H1 (cell line): Measurements from ENCODE around the gene ZNF697. TPM values are rescaled to one million over a fixed set of nuclear protein-coding genes. Genes with fewer than 3 reads are reported as not detected.

Source experiments
- CTCF ChIA-PET: fragments of 300-600 bp; sonication (Branson Sonifier 250); formaldehyde crosslinking; loops from one replicate; lab custom pipeline; 2021; ENCODE audit not compliant: partially characterized antibody; lab: Charles Lee
- POLR2A ChIA-PET: fragments of 300-600 bp; sonication (Branson Sonifier 250); formaldehyde crosslinking; loops from one replicate; lab custom pipeline; 2021; ENCODE audit warnings: inconsistent platforms; ENCODE audit not compliant: partially characterized antibody; lab: Charles Lee
- DNase-seq, 2 experiments: peaks; one replicate each; pipeline versions ENCODE4 v3.0.0 to v3.0.0-alpha.2; 2010 to 2022; ENCODE audit warnings: low spot score in 2 of 2, low read depth in 1 of 2, mixed read lengths in 1 of 2
- FAIRE-seq: peaks from 2 replicates; lab custom pipeline; 2011; peaks lifted over from hg19 to GRCh38; lab: Jason Lieb, UNC
- H2AFZ ChIP-seq: 2 replicates; pipeline ENCODE4 v1.8.1; 2012; ENCODE audit warnings: low read length, inconsistent platforms
- H2AK5ac ChIP-seq: 2 replicates; pipeline ENCODE4 v1.6.1; 2013; ENCODE audit warnings: low read depth, low read length
- H2BK120ac ChIP-seq: replicated peaks from 2 replicates; pipeline ENCODE3; 2013; ENCODE audit warnings: low read depth, low read length, inconsistent platforms
- H2BK12ac ChIP-seq: 2 replicates; pipeline ENCODE4 v1.6.1; 2013; ENCODE audit warnings: low read depth, low read length
- H2BK15ac ChIP-seq: 2 replicates; pipeline ENCODE4 v1.6.1; 2013; ENCODE audit warnings: low read length
- H2BK20ac ChIP-seq: 2 replicates; pipeline ENCODE4 v1.6.1; 2013; ENCODE audit warnings: low read length
- H2BK5ac ChIP-seq: 2 replicates; pipeline ENCODE4 v1.6.1; 2013; ENCODE audit warnings: low read depth, low read length
- H3K14ac ChIP-seq: 2 replicates; pipeline ENCODE4 v1.6.1; 2013; ENCODE audit warnings: inconsistent platforms; ENCODE audit not compliant: insufficient read length
- H3K18ac ChIP-seq: 2 replicates; pipeline ENCODE4 v1.6.1; 2013; ENCODE audit warnings: low read length; ENCODE audit errors: extremely low read depth
- H3K23ac ChIP-seq: 2 replicates; pipeline ENCODE4 v1.6.1; 2013; ENCODE audit warnings: inconsistent platforms; ENCODE audit not compliant: insufficient read length
- H3K23me2 ChIP-seq: 2 replicates; pipeline ENCODE4 v1.6.1; 2013; ENCODE audit warnings: low read depth, low read length
- H3K27ac ChIP-seq: 2 replicates; pipeline ENCODE4 v1.6.1; 2011; ENCODE audit warnings: low read depth, low read length, inconsistent platforms
- H3K27me3 ChIP-seq, 4 experiments: replicated peaks in 1 of 4; 1 replicate in 1 of 4; 2 replicates in 3 of 4; pipeline versions ENCODE4 v1.6.1 to v1.8.1; 2011 to 2013; ENCODE audit warnings: low read length in 3 of 4, mild to moderate bottlenecking in 3 of 4, inconsistent platforms in 2 of 4, mixed read lengths in 2 of 4, moderate library complexity in 1 of 4; ENCODE audit not compliant: control insufficient read depth in 3 of 4, insufficient read depth in 3 of 4; ENCODE audit errors: extremely low read depth in 1 of 4
- H3K36me3 ChIP-seq, 4 experiments: 2 replicates each; pipeline versions ENCODE4 v1.6.1 to v1.8.1; 2011 to 2013; ENCODE audit warnings: mild to moderate bottlenecking in 4 of 4, low read length in 3 of 4, moderate library complexity in 2 of 4, control low read depth in 1 of 4, inconsistent platforms in 1 of 4; ENCODE audit not compliant: insufficient read depth in 4 of 4, control insufficient read depth in 2 of 4
- H3K4ac ChIP-seq: replicated peaks from 2 replicates; pipeline ENCODE3; 2013; ENCODE audit warnings: low read length, low read depth, mixed read lengths, inconsistent platforms; ENCODE audit not compliant: insufficient read length
- H3K4me1 ChIP-seq, 4 experiments: replicated peaks in 1 of 4; 1 replicate in 1 of 4; 2 replicates in 3 of 4; pipeline versions ENCODE4 v1.6.1 to v1.8.1; 2011 to 2013; ENCODE audit warnings: low read length in 3 of 4, inconsistent platforms in 2 of 4, mixed read lengths in 1 of 4; ENCODE audit not compliant: insufficient read depth in 4 of 4, control insufficient read depth in 3 of 4
- H3K4me2 ChIP-seq, 2 experiments: 2 replicates each; pipeline versions ENCODE4 v1.6.1 to v1.8.1; 2011 to 2013; ENCODE audit warnings: low read depth in 2 of 2, low read length in 2 of 2, control low read depth in 1 of 2, inconsistent platforms in 1 of 2, mild to moderate bottlenecking in 1 of 2; ENCODE audit not compliant: insufficient read depth in 1 of 2
- H3K4me3 ChIP-seq, 4 experiments: fragments of 200-600, 300-600 bp in 1 of 4; sonication (generic), shearing (Covaris generic), sonication (Bioruptor Twin) in 1 of 4; 2 replicates each; pipeline versions ENCODE4 v1.5.1 to v1.8.1; 2011 to 2016; ENCODE audit warnings: low read length in 4 of 4, low read depth in 3 of 4, control low read depth in 2 of 4, inconsistent platforms in 2 of 4, mild to moderate bottlenecking in 2 of 4, mixed read lengths in 1 of 4, moderate library complexity in 1 of 4; ENCODE audit not compliant: insufficient read depth in 2 of 4; ENCODE audit errors: extremely low read depth in 1 of 4
- H3K56ac ChIP-seq: replicated peaks from 2 replicates; pipeline ENCODE3; 2013; ENCODE audit warnings: low read depth, mild to moderate bottlenecking, mixed read lengths, low read length, inconsistent platforms; ENCODE audit not compliant: insufficient read length
- H3K79me1 ChIP-seq: 2 replicates; pipeline ENCODE4 v1.6.1; 2013; ENCODE audit warnings: low read depth, low read length, control low read depth
- H3K79me2 ChIP-seq, 2 experiments: 2 replicates each; pipeline versions ENCODE4 v1.6.1 to v1.8.1; 2012 to 2013; ENCODE audit warnings: low read length in 2 of 2, mild to moderate bottlenecking in 2 of 2, inconsistent platforms in 1 of 2; ENCODE audit not compliant: insufficient read depth in 2 of 2, control insufficient read depth in 1 of 2
- H3K9ac ChIP-seq, 4 experiments: replicated peaks in 1 of 4; 1 replicate in 1 of 4; 2 replicates in 3 of 4; pipeline versions ENCODE4 v1.6.1 to v1.8.1; 2011 to 2013; ENCODE audit warnings: low read depth in 3 of 4, low read length in 3 of 4, control low read depth in 2 of 4, mild to moderate bottlenecking in 2 of 4, moderate library complexity in 2 of 4, inconsistent platforms in 1 of 4; ENCODE audit errors: extremely low read depth in 1 of 4
- H3K9me3 ChIP-seq, 2 experiments: 2 replicates each; pipeline versions ENCODE4 v1.6.1 to v1.8.1; 2012 to 2013; ENCODE audit warnings: mild to moderate bottlenecking in 2 of 2, moderate library complexity in 2 of 2, control low read depth in 1 of 2, inconsistent platforms in 1 of 2, low read depth in 1 of 2, low read length in 1 of 2, mixed read lengths in 1 of 2; ENCODE audit not compliant: insufficient read depth in 2 of 2
- H4K20me1 ChIP-seq, 2 experiments: replicated peaks in 1 of 2; 2 replicates each; pipeline versions ENCODE3 to v1.8.1; 2011 to 2013; ENCODE audit warnings: inconsistent platforms in 2 of 2, low read length in 2 of 2, mild to moderate bottlenecking in 1 of 2; ENCODE audit not compliant: insufficient read depth in 2 of 2, control insufficient read depth in 1 of 2
- H4K5ac ChIP-seq: 2 replicates; pipeline ENCODE4 v1.6.1; 2013; ENCODE audit warnings: low read length, low read depth, mixed read lengths, inconsistent platforms; ENCODE audit not compliant: insufficient read length
- H4K8ac ChIP-seq: 2 replicates; pipeline ENCODE4 v1.8.0; 2013; ENCODE audit warnings: mild to moderate bottlenecking, moderate library complexity, low read length, inconsistent platforms; ENCODE audit not compliant: insufficient read depth; ENCODE audit errors: extremely low read depth
- H4K91ac ChIP-seq: replicated peaks from 2 replicates; pipeline ENCODE3; 2013; ENCODE audit warnings: low read length, mixed read lengths, inconsistent platforms; ENCODE audit not compliant: insufficient read length
- ASH2L ChIP-seq: fragments of 200-600, 300-600 bp; sonication (generic); IDR thresholded peaks from one replicate; pipeline ENCODE4 v1.7.1; 2017; ENCODE audit warnings: low read length
- CBX5 ChIP-seq: fragments of 300-800, 300-1000 bp; sonication (generic); IDR thresholded peaks from 2 replicates; pipeline ENCODE4 v1.7.1; 2016; ENCODE audit warnings: antibody characterized with exemption, low read length, low read depth
- CEBPB ChIP-seq: IDR thresholded peaks from 2 replicates; pipeline ENCODE4 v1.6.1; 2012; ENCODE audit warnings: low read depth, low read length
- E2F6 ChIP-seq: IDR thresholded peaks from 2 replicates; pipeline ENCODE4 v1.6.1; 2012; ENCODE audit warnings: inconsistent platforms
- FOSL1 ChIP-seq: IDR thresholded peaks from 2 replicates; pipeline ENCODE4 v1.6.1; 2011; ENCODE audit warnings: mild to moderate bottlenecking, low read depth, low read length, moderate library complexity; ENCODE audit not compliant: insufficient read depth
- JUN ChIP-seq: IDR thresholded peaks from 2 replicates; pipeline ENCODE4 v1.6.1; 2011; ENCODE audit warnings: low read depth, mild to moderate bottlenecking, improper control_type of control experiment, low read length
- MAX ChIP-seq: IDR thresholded peaks from 2 replicates; pipeline ENCODE4 v1.6.1; 2012; ENCODE audit warnings: inconsistent platforms
- NRF1 ChIP-seq: IDR thresholded peaks from 2 replicates; pipeline ENCODE4 v1.6.1; 2011; ENCODE audit warnings: mild to moderate bottlenecking, low read depth, low read length, improper control_type of control experiment
- PHF8 ChIP-seq: fragments of 200-600 bp; sonication (generic); conservative IDR thresholded peaks from 2 replicates; pipeline ENCODE4 v1.7.1; 2012; ENCODE audit warnings: low read depth, mild to moderate bottlenecking, inconsistent platforms, low read length, moderate library complexity
- POLR2AphosphoS5 ChIP-seq: IDR thresholded peaks from 2 replicates; pipeline ENCODE4 v1.6.1; 2011; ENCODE audit warnings: low read depth, low read length
- RBBP5 ChIP-seq: IDR thresholded peaks from 2 replicates; pipeline ENCODE4 v1.7.1; 2012; ENCODE audit warnings: low read depth, mild to moderate bottlenecking, inconsistent platforms, low read length, moderate library complexity, borderline replicate concordance
- SRF ChIP-seq: IDR thresholded peaks from 2 replicates; pipeline ENCODE4 v1.6.1; 2011; ENCODE audit warnings: mild to moderate bottlenecking, low read depth, low read length, moderate library complexity
- TEAD4 ChIP-seq: IDR thresholded peaks from 2 replicates; pipeline ENCODE4 v1.6.1; 2012; ENCODE audit warnings: low read depth, low read length, inconsistent platforms, mixed read lengths
- WGBS, 2 experiments: shearing (Covaris generic) in 1 of 2; methylation state at CpG; one replicate each; pipeline versions ENCODE4 v1.1.6 to v1.1.7; 2013 to 2015; ENCODE audit warnings: low lambda C conversion rate in 2 of 2, mixed read lengths in 2 of 2, inconsistent platforms in 1 of 2, low coverage in 1 of 2, missing lambda C conversion rate in 1 of 2; ENCODE audit not compliant: insufficient replicate concordance in 2 of 2, insufficient coverage in 1 of 2, insufficient read length in 1 of 2; ENCODE audit errors: extremely low coverage in 1 of 2, missing lambda C conversion rate in 1 of 2; 5-methylcytosine and 5-hydroxymethylcytosine counted together
- polyA plus RNA-seq, 7 experiments: library from polyadenylated mRNA; depleted of rRNA in 3 of 7; stranded (reverse) in 5 of 7; unstranded in 2 of 7; fragments of >200 nt in 5 of 7; fragments of 200-250 nt in 2 of 7; gene quantifications; 1 replicate in 5 of 7; 2 replicates in 1 of 7; 4 replicates in 1 of 7; pipeline versions ENCODE4 v1.2.1 to v1.2.3, GENCODE V29; 2011 to 2013; ENCODE audit warnings: missing spikeins in 2 of 7, mixed read lengths in 2 of 7
- total RNA-seq: library from RNA; stranded (reverse); fragmentation: NEBNext Ultra II Directional; extraction: Animal tissue kit (Norgen Biotek cat#: 25700); gene quantifications from 2 replicates; pipeline ENCODE4 v1.2.1, GENCODE V29; 2021

The ZNF697 gene
- total and polyA plus RNA-seq, 2 of the 8 experiments (the other 6 are each of a cell fraction or from before 2014, with no cell fraction given): 5.6 to 18.3 TPM

GRCh38 chr1:119659628-119660027 is 11.6 kb upstream of the ZNF697 start:
- no peak overlapping the region for H2BK20ac ChIP-seq
- no peak overlapping the region for H3K14ac ChIP-seq
- H2BK120ac ChIP-seq: no peak overlapping the region
- no peak overlapping the region for H3K4ac ChIP-seq
- 0 out of 2 replicates have a peak overlapping the region, but pooled peaks have one; percentile 34 for H2BK15ac ChIP-seq
- no peaks in the 10 kb centered on the region for H3K79me2 ChIP-seq
- no peak overlapping the region for H4K91ac ChIP-seq
- H3K79me1 ChIP-seq: no peaks in the 10 kb centered on the region
- no peak overlapping the region for H4K8ac ChIP-seq
- no peak overlapping the region for H3K23ac ChIP-seq
- no peak overlapping the region for H2AK5ac ChIP-seq
- peak overlapping the region; percentile 25 to 32; a peak in 2 of 4 replicates for H3K4me2 ChIP-seq
- FAIRE-seq (peak; percentile 60), DNase-seq (no peak)
- no peaks in the 10 kb centered on the region for H4K20me1 ChIP-seq
- peak overlapping the region; percentile 21; the same call in 1 of the 2 replicates for H3K18ac ChIP-seq
- H3K9ac ChIP-seq: no peak overlapping the region
- POLR2A ChIA-PET: interaction anchor here (1.0 to 9.0 kb wide), 10 partner anchors 12 to 54 kb away, joined by 3 to 113 read pairs (median 6); partner anchors contain the start of genes PHGDH and ZNF697
- H3K27ac ChIP-seq: no peak overlapping the region; the same call in 1 of the 2 replicates
- H3K4me1 ChIP-seq: peaks cover 0 to 11% (median 4%) of the 10 kb centered on the region in 4 experiments; a peak in 3 of 7 replicates
- H4K5ac ChIP-seq: no peak overlapping the region
- no peak overlapping the region for H3K56ac ChIP-seq
- peak overlapping the region; percentile 73 for H2AFZ ChIP-seq
- no peak overlapping the region for H3K4me3 ChIP-seq
- H2BK5ac ChIP-seq: no peak overlapping the region
- CTCF ChIA-PET: interaction anchor here (0.6 to 32.7 kb wide), 11 partner anchors 11 to 269 kb away, joined by 3 to 786 read pairs (median 6); partner anchors contain the start of gene ZNF697
- no peaks in the 10 kb centered on the region for H3K9me3 ChIP-seq
- WGBS, 2 experiments: 38% methylated on average over 3 of the region's 3 CpGs; no CpG with 5 or more reads in 1 of the 2 experiments
- H3K36me3 ChIP-seq: no peaks in the 10 kb centered on the region
- no peaks in the 10 kb centered on the region for H3K27me3 ChIP-seq
- H3K23me2 ChIP-seq: no peaks in the 10 kb centered on the region
- H2BK12ac ChIP-seq: peak overlapping the region; percentile 42; the same call in 1 of the 2 replicates
- TF ChIP-seq RBBP5: no peak
- no peak for TF ChIP-seq POLR2AphosphoS5
- TF ChIP-seq E2F6: peak; percentile 16; the same call in 1 of the 2 replicates
- TF ChIP-seq TEAD4: peak; percentile 83
- peak; percentile 84 for TF ChIP-seq CEBPB
- no peak for TF ChIP-seq NRF1
- peak; percentile 28; the same call in 1 of the 2 replicates for TF ChIP-seq MAX
- TF ChIP-seq JUN: no peak
- TF ChIP-seq PHF8: no peak
- TF ChIP-seq CBX5: no peak
- TF ChIP-seq ASH2L: peak; percentile 60
- TF ChIP-seq SRF: no peak
- no peak for TF ChIP-seq FOSL1
